Measurements from ENCODE around the gene AGXT2.

- TF ChIP-seq FOXM1 (IDR thresholded peaks at IDR 0.05; ENCODE audit: borderline replicate concordance), result no peak
- TF ChIP-seq ELF4 (IDR thresholded peaks at IDR 0.05), result no peak
- no peak for TF ChIP-seq BHLHE40 (IDR thresholded peaks at IDR 0.05; ENCODE audit: borderline replicate concordance)
- no peak for TF ChIP-seq FOXK2 (IDR thresholded peaks at IDR 0.05)
- no peak for TF ChIP-seq SUZ12 (IDR thresholded peaks at IDR 0.05)
- TF ChIP-seq TARDBP (IDR thresholded peaks at IDR 0.05), result no peak
- no peak for TF ChIP-seq SP1 (IDR thresholded peaks at IDR 0.05)
- no peak for TF ChIP-seq ZNF384 (IDR thresholded peaks at IDR 0.05)
- no peak for TF ChIP-seq FOXA1 (IDR thresholded peaks at IDR 0.05)
Measured at GRCh38 chr5:35087991-35088390, 40.2 kb upstream of the AGXT2 start.
